ENCODE results near the gene PEPD.

DNA sequence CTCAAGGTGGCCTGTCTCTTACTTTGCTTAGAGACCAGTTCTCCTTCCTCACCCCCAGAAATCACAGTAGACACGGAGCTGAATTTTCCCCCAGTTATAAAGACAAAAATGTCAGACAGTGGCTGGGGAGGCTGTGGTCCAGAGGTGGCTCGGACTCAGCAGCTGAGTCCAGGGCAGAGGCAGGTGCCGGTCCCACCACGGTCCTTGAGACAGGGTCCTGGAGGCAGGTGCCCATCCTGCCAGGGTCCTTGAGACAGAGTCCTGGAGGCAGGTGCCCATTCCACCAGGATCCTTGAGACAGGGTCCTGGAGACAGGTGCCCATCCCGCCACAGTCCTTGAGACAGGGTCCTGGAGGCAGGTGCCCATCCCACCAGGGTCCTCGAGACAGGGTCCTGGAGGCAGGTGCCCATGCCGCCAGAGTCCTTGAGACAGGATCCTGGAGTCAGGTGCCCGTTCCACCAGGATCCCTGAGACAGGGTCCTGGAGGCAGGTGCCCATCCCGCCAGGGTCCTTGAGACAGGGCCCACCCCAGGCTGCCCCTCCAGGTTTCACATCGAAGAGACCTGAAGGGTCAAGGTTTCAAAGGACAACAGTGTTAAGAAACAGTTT, 23.1 kb downstream of the PEPD start:
- TF ChIP-seq, protein P1, sequence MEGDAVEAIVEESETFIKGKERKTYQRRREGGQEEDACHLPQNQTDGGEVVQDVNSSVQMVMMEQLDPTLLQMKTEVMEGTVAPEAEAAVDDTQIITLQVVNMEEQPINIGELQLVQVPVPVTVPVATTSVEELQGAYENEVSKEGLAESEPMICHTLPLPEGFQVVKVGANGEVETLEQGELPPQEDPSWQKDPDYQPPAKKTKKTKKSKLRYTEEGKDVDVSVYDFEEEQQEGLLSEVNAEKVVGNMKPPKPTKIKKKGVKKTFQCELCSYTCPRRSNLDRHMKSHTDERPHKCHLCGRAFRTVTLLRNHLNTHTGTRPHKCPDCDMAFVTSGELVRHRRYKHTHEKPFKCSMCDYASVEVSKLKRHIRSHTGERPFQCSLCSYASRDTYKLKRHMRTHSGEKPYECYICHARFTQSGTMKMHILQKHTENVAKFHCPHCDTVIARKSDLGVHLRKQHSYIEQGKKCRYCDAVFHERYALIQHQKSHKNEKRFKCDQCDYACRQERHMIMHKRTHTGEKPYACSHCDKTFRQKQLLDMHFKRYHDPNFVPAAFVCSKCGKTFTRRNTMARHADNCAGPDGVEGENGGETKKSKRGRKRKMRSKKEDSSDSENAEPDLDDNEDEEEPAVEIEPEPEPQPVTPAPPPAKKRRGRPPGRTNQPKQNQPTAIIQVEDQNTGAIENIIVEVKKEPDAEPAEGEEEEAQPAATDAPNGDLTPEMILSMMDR (IDR thresholded peaks at IDR 0.05) = no peak
- no peak for TF ChIP-seq POLR2A (IDR thresholded peaks at IDR 0.05)
- no peak for TF ChIP-seq POLR2AphosphoS5 (IDR thresholded peaks at IDR 0.05)
